Breast epithelium (tissue), 4 donors: ENCODE measurements around the gene PNPLA7. TPM values are rescaled to one million over a fixed set of nuclear protein-coding genes. Genes with fewer than 3 reads are reported as not detected.
"Not testable (repeated sequence)": the region's sequence is repeated elsewhere in the genome, so short reads cannot be mapped to it uniquely, and the experiment has no call there.

ENCODE experiments used
- DNase-seq, 2 donors: peaks; one replicate each; pipeline ENCODE4 v3.0.0-alpha.2; 2019; ENCODE audit warnings: low spot score in 2 of 2
- H3K27ac ChIP-seq, 2 donors: fragments of 200-600 bp; sonication (generic) in 1 of 2; one replicate each; pipeline ENCODE4 v1.5.1; 2016 to 2019; ENCODE audit warnings: mild to moderate bottlenecking in 1 of 2
- H3K27me3 ChIP-seq, 2 donors: fragments of 200-600 bp; sonication (generic) in 1 of 2; one replicate each; pipeline versions ENCODE4 v1.5.1 to v1.6.0; 2017 to 2019; ENCODE audit warnings: control low read depth in 1 of 2, mild to moderate bottlenecking in 1 of 2
- H3K36me3 ChIP-seq: fragments of 200-600 bp; one replicate; pipeline ENCODE4 v1.5.1; 2019
- H3K4me1 ChIP-seq, 2 donors: fragments of 200-600 bp; sonication (generic); one replicate each; pipeline ENCODE4 v1.5.1; 2016 to 2019; ENCODE audit warnings: control low read depth in 1 of 2
- H3K4me3 ChIP-seq, 3 donors: fragments of 200-600 bp; sonication (generic); 1 replicate in 2 of 3; 2 replicates in 1 of 3; pipeline ENCODE4 v1.5.1; 2016 to 2019; ENCODE audit warnings: mild to moderate bottlenecking in 3 of 3, moderate library complexity in 2 of 3
- H3K9me3 ChIP-seq, 2 donors: fragments of 200-600 bp; sonication (generic) in 1 of 2; one replicate each; pipeline ENCODE4 v1.5.1; 2016 to 2019; ENCODE audit warnings: control low read depth in 1 of 2
- POLR2A ChIP-seq: fragments of 450-650 bp; IDR thresholded peaks from one replicate; pipeline ENCODE4 v1.6.1; 2016; ENCODE audit warnings: antibody characterized with exemption, mild to moderate bottlenecking, moderate library complexity
- POLR2AphosphoS5 ChIP-seq, 3 donors: sonication (generic); formaldehyde crosslinking; IDR thresholded peaks; one replicate each; pipeline ENCODE4 v1.6.1; 2017; ENCODE audit warnings: antibody characterized with exemption in 3 of 3
- intact Hi-C: fragments of 100-400 bp; cut with DNase I; formaldehyde crosslinking; loops from one replicate; pipeline ENCODE4 v1.15.1; 2023; ENCODE audit warnings: low total_unique reads
- total RNA-seq, 3 donors: library from RNA; depleted of rRNA; stranded (reverse); fragments of >200 nt; gene quantifications; one replicate each; pipeline ENCODE4 v1.1.0, GENCODE V29; 2016
- TF ChIP-seq, protein P1 (sequence below), 3 donors: fragments of 450-650 bp; IDR thresholded peaks; one replicate each; pipeline ENCODE4 v1.5.1; 2016 to 2017; ENCODE audit warnings: antibody characterized with exemption in 3 of 3, mild to moderate bottlenecking in 3 of 3, moderate library complexity in 3 of 3

The PNPLA7 gene
- total RNA-seq, 3 donors from 2014 or later: 17.3 to 18.7 (median 17.7) TPM

DNA sequence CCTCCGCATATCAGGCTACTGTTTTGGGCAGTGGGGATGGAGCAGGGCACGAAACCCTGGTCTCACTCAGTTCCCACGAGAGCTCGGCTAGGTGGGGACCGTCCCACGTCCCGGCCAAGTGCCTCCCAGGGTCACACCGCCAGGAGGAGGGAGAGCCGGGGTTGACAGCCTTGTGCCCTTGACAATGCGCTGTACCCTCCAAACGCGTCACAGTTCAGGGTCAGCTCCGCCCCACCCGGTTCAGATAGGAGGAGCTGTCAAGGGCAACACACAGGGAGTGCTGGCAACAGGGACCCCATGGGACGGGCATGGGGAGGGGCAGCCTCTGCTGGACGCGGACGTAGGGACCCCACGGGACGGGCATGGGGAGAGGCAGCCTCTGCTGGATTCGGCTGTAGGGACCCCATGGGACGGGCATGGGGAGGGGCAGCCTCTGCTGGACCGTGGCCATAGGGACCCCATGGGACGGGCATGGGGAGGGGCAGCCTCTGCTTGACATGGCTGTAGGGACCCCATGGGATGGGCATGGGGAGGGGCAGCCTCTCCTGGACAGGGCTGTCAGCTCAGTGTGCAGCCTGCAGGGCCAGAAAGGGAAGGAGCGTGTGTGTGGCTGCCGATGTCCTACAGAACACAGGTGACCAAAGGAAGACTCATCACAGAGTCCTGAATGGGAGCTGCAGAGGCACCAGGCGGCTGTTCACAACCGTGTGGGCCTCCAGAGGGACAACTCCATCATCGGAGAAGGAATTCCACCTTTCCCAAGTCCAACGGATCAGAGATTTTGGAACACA is 29.4 kb downstream of the PNPLA7 start:
- TF ChIP-seq, protein P1, sequence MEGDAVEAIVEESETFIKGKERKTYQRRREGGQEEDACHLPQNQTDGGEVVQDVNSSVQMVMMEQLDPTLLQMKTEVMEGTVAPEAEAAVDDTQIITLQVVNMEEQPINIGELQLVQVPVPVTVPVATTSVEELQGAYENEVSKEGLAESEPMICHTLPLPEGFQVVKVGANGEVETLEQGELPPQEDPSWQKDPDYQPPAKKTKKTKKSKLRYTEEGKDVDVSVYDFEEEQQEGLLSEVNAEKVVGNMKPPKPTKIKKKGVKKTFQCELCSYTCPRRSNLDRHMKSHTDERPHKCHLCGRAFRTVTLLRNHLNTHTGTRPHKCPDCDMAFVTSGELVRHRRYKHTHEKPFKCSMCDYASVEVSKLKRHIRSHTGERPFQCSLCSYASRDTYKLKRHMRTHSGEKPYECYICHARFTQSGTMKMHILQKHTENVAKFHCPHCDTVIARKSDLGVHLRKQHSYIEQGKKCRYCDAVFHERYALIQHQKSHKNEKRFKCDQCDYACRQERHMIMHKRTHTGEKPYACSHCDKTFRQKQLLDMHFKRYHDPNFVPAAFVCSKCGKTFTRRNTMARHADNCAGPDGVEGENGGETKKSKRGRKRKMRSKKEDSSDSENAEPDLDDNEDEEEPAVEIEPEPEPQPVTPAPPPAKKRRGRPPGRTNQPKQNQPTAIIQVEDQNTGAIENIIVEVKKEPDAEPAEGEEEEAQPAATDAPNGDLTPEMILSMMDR (IDR thresholded peaks at IDR 0.05): no peak
- no peak for TF ChIP-seq POLR2AphosphoS5 (IDR thresholded peaks at IDR 0.05)
- intact Hi-C loops: no loop called here
- Histone ChIP-seq H3K9me3 (no peaks in the 10 kb centered on the region), H3K4me3 (no peak overlapping the region), H3K36me3 (no peaks in the 10 kb centered on the region), H3K27me3 (no peaks in the 10 kb centered on the region), H3K4me1 (no peaks in the 10 kb centered on the region), H3K27ac (no peak overlapping the region)
- no peak for DNase-seq

GRCh38 chr9:137519553-137519952 is 30.6 kb downstream of the PNPLA7 start:
- intact Hi-C loops: no loop called here
- H3K4me1 ChIP-seq: no peaks in the 10 kb centered on the region
- H3K9me3 ChIP-seq: no peaks in the 10 kb centered on the region
- no peak overlapping the region for H3K27ac ChIP-seq
- H3K4me3 ChIP-seq: no peak overlapping the region
- DNase-seq: no peak
- no peaks in the 10 kb centered on the region for H3K27me3 ChIP-seq
- no peaks in the 10 kb centered on the region for H3K36me3 ChIP-seq
- TF ChIP-seq POLR2A (no peak), POLR2AphosphoS5 (IDR thresholded peaks at IDR 0.05) (no peak)
- TF ChIP-seq, protein P1 (IDR thresholded peaks at IDR 0.05): no peak

GRCh38 chr9:137518661-137519459 is 31.3 kb downstream of the PNPLA7 start:
- H3K27ac ChIP-seq, intact Hi-C loops, H3K27me3 ChIP-seq, H3K36me3 ChIP-seq, H3K9me3 ChIP-seq, DNase-seq, H3K4me1 ChIP-seq, H3K4me3 ChIP-seq: not testable (repeated sequence)

GRCh38 chr9:137516144-137516917 is 33.9 kb downstream of the PNPLA7 start:
- no peak for DNase-seq
- intact Hi-C loops: no loop called here
- no peaks in the 10 kb centered on the region for H3K36me3 ChIP-seq
- no peak overlapping the region for H3K27ac ChIP-seq
- TF ChIP-seq POLR2AphosphoS5 (IDR thresholded peaks at IDR 0.05) (no peak), POLR2A (no peak)
- TF ChIP-seq, protein P1 (IDR thresholded peaks at IDR 0.05): no peak
- no peaks in the 10 kb centered on the region for H3K27me3 ChIP-seq
- no peaks in the 10 kb centered on the region for H3K9me3 ChIP-seq
- no peaks in the 10 kb centered on the region for H3K4me1 ChIP-seq
- no peak overlapping the region for H3K4me3 ChIP-seq

DNA sequence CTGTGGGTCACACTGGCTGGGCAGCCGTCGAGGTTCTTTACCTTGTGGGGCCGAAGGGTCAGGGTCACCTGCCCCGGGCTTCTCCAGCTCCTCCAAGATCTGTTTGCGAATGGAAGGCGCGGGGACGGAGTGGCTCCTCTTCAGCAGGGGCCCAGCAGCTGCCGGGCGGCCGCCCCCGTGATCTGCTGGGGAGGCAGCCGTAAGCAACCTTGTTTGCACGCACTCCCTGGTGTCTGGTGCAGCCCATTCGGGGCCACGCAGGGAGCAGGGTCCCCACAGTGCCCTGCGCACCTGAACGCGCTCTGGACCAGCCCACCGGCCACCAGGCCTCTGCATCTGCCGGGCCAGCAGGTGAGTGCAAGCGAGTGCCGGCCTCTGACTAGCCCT is 34.9 kb downstream of the PNPLA7 start:
- H3K4me1 ChIP-seq: no peaks in the 10 kb centered on the region
- H3K4me3 ChIP-seq: no peak overlapping the region
- intact Hi-C loops: no loop called here
- H3K9me3 ChIP-seq: no peaks in the 10 kb centered on the region
- H3K27ac ChIP-seq: no peak overlapping the region
- H3K36me3 ChIP-seq: no peaks in the 10 kb centered on the region
- DNase-seq: no peak
- H3K27me3 ChIP-seq: no peaks in the 10 kb centered on the region
- TF ChIP-seq, protein P1 (IDR thresholded peaks at IDR 0.05): no peak
- TF ChIP-seq POLR2A: no peak
- TF ChIP-seq POLR2AphosphoS5 (IDR thresholded peaks at IDR 0.05): no peak
